Fibroblast of skin of left quadriceps (primary cell): ENCODE data around the gene FAM124B.

Experiments
- DNase-seq, 2 experiments: peaks; one replicate each; pipeline ENCODE4 v3.0.0-alpha.2; 2013; ENCODE audit warnings: low read depth in 2 of 2

FAM124B gene, protein sequence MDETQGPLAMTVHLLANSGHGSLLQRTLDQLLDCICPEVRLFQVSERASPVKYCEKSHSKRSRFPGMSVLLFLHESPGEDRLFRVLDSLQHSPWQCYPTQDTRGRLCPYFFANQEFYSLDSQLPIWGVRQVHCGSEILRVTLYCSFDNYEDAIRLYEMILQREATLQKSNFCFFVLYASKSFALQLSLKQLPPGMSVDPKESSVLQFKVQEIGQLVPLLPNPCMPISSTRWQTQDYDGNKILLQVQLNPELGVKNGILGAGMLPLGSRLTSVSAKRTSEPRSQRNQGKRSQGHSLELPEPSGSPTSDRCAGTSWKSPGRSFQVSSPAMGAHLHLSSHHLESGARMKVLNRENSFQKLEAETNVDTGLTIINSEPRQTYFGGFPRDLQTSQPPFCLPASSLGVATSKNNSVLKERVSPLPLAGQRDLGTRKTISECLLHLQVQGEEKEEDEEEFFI

DNA sequence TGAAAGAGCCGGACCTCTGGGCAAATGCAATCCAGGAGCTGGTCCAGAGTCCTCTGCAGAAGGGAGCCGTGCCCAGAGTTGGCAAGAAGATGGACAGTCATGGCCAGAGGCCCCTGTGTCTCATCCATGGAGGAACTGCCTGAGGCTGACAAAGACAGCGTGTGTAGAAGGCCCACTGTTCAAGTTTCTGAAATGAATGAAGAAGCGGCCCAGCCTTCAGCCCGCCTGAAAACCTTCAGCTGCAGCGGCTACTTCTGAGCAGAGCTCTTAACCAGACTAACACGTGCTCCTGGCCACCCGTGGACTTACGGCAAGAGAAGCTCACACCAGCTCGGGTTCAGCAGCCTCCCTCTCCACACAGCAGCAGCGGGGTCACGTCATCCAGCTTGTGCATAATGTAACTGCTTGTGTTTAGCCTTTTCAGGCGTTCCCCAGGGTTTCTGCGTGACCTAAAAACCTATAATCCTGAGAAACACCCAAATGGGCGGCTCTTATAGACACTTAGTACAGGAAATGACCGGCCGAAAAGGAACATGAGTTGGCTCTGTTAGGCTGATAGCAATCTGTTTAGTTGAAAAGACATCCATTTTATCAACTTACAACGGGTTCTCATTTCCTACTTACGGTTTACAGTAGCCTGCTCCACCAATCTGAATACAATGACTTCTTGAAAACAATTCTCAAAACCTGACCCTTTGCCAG lies at the start of gene FAM124B:
Gene FAM124B (minus strand): TSS at position 467 of the 702 bp plus-strand sequence. CDS start 339 bp downstream, at position 128.
- no peak for DNase-seq

DNA sequence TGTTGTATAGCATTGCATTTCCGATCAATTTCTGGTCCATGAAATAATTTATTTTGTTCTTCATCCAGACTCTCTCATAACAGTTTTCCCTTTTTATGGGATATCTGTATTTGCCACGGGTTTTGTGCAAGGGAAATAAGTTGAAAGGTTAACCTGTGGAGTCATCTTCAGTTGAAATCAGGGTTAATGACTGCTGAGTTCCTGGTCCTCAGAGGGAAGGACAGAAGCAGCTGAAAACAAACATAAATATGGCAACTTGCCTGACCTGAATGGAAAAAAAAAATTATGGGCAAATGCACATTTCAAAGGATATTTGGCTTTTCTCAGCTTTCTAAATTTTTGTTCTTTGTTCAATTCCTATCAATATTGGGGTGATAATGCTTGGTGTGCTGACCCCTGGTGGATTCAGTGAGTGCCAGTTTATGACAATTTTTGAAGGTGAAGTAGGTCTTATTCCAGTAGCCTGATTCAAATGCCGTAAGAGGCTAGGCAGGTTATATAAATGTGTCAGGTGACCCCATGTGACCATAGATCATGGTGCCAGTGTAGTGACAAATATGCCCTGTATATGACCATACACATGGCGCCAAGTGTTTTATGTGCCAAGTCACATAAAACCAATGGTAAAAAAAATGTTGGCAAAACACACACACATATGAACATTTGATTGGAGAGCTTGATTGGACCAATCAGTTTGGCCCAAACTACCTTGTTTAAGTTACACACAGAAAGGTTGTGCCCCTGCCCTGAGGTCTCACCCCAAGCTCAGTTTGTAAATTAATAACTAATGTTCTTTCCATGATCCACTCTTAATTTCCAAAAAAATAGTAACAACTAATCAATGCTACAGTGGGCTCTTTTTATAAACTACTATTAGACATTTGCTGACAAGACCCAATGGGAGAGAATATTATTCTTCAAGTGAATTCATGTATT lies 47.6 kb upstream of the FAM124B start:
- DNase-seq = no peak

DNA sequence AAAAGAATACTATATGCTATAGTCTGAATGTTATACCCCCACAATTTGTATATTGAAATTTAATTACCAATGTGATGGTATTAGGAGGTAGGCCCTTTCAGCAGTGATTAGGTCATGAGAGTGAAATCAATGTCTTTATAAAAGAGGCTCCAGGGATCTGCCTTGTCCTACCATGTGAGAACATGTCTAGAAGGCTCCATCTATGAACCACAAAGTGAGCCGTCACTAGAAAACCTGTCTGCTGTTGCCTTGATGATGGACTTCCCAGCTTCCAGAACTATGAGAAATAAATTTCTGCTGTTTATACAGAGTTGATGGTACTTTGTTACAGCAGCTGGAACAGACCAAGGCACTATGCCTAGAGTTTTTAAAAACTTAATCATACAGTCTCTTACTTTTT lies 46.3 kb upstream of the FAM124B start:
- no peak for DNase-seq

DNA sequence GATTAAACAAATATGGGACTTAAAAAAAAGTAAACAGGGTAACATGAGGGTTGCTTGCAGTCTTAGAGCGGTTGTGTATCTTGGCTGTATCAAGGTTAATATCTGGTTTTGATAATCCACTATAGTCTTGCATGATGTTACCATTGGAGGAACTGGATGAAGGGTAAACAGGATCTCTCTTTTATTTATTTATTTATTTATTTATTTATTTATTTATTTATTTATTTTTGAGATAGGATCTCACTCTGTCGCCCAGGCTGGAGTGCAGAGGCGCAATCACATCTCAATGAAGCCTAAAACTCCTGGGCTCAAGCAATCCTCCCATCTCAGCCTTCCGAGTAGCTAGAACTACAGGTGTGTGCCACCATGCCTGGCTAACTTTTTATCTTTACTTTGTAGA lies 42.9 kb upstream of the FAM124B start:
- no peak for DNase-seq

DNA sequence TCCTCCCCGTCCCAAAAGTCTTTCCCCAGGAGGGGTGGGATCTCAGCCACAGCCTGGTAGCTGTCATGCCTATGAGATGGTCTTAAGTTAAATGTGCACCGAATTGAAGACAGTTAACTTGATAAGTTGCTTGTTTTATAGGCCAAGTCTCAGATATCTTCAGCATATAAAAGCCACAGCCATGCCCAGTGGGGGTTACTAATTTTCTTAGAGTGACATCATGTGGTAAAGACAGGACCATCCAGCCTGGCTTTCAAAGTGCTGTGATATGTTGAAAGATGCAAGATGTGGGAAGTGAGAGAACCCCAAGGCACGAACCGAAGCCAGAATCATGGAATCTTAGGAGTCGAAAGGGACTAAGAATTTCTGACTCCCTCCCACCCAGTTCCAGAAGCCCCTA lies 42.1 kb upstream of the FAM124B start:
- peak; percentile 29 to 41 for DNase-seq

DNA sequence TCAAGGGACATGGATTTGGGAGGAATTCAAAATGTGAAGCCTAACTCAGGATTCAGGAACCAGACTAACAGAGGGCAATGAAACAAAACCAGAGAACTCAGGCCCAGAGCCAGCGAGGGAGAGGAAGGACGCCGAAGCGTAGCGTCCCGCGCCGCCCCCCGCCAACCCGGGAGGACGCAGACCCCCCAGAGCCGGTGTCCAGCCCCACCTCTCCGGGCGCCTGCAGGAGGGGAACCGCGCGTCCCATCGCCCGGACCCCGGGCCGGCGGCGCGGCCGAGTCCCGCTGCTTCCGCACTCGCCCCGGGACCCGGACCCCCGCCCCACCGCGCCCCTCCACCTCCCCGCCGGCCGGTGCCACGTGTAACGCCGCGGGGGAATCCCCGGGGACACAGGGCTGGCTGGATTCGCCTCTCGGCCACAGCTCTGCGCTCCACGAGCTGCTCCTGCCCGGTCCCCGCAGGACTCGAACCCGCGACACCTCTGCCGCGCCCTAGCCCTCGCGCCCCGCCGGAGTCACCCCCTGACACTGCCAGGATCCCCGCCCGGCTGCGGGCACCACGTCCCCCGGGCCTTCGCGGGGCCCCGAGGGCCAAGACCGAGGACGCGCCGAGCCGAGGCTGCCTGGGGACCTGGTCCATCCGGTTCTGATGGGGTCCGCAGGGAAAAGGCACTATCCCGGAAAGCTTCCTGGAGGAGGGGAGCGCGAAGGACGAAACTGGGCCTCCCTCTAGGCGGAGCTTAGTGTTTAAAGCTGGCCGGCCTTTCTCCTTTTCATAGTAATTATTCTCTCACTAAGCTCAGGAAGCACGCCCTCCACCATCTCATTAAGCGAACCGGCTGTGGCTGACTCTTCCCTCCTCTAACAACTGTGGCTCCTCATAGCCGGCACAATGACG lies 40.4 kb upstream of the FAM124B start:
- DNase-seq = no peak

DNA sequence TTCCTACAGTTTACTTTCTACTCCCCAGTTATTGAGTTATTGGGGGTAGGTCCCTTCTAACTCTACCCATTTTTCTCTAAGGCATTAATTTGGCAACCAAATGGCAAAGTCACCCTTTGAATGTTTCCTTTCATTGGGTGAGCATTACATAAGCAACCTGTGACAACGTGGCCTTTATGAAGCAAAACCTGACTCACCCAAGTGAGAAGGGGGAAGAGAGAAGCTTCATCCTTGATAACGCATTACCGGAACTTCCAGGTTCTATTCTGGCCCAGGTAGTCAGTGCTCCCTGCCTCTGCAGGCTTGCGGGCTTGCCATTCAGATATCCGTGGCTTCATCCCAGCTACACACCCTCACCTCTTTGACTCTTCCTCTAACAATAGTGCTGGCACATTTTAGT lies 39.1 kb upstream of the FAM124B start:
- DNase-seq = no peak

DNA sequence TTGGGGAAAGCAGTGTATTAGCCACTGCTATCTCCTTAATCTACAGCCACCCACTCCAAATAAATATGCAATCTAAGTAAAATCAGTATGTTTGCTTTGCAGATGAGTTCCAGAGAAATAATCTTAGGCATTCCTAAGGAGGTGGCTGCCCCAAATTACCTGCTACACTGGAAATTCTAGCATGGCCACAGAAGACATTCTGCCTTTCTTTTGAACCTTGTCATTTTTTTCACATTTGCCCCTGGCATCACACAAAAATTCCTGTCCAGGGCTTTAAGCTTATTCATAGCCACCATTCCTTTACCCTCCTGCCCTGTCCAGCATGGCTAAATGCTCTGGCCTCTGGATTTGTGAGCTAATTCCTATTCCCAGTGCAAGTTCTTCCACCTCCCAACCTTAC lies 36.8 kb upstream of the FAM124B start:
- DNase-seq = no peak

DNA sequence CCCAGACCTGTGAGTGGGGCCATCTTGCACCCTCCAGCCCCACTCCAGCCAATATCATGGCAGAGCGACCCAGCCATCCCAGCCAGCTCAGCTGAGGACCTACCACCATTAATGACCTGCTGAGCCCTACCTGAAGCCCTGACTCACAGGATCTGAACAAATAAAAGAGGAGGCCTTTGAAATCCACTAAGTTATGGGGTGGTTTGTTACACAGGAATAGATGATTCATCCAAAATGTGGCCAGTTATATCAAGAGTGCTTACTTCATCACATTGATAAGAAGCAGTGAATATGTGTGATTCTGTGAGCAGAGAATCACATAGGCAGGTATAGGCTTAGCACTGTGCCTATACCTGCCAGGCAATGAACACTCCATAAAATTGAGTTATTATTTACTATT lies 34.7 kb upstream of the FAM124B start:
- DNase-seq = no peak

DNA sequence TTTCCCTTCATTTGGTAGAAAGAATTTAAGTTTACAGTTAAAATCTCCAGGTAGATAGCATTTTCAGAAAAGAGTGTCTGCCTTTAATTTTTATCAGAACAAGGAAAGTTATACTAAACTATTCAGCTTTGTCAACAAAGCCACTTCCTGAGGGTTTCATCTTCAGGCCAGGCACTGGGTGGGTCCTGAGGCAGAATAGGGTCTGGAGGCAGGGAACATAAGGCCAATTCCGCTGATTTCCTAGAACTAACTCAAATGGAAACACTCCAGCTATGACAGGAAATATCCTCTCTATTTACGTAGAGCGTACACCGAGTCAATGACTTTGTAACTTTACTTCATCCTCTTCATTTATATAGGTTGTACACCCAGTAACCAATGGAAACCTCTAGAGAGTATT lies 32.7 kb upstream of the FAM124B start:
- DNase-seq = no peak

DNA sequence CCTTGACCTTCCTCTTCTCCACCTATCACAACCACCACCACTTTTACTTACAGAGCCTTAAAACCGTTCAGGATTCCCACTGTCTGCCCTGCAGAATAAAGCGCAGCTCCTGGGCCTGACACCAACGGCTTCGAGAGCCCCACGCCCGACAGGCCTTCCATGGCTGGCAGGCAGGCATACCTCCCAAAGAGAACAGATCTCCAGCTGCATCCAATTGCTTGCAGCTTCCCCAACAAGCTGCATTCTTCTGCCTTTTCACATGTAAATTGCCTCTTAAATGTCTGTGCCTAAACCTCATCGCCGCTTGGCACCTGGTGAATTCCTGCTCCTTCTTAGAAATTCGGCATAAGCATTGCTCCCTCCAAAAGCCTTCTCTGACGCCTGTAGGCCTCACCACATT lies 31.5 kb upstream of the FAM124B start:
- DNase-seq = no peak

DNA sequence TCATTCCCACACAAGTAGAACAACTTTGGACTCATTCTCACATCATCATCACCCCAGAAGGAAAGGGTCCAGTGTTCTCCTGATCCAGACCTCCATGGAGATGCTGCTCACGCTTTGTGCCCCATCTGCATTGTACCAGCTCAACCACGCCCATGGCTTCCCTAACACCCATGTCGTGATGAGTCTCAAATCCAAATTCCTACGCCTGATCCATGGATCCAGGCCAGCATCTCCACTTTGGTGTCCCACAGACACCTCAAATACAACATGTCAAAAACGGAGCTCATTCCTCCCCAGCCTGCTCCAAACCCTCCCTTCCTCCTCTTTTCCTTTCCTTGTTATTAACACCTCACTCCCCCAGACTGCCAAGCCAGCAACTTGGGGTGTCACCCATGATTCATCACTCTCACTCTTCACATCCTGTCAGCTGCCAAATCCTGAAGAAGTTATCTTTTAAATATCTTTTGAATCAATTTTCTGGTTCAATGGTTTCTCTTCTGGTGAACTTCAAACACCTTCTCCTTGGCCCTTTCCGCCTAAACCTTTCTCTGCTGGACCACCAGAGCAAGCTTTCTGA lies 30.2 kb upstream of the FAM124B start:
- no peak for DNase-seq

DNA sequence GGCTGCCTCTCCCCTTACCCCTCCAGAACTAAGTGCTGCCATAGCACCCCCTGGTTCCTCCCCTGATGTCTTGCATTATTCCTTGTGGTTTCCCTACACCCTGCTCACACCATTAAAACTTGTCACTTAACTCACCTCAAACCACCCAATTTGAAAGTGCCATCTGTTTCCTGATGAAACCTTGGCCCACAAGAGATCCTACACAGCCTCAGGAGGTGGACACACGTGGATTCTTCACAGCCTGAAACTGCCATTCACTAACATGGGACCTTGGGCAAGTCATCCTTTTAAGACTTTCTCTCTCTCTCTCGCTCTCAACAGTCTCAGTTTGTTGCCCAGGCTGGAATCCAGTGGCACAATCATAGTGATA lies 27.5 kb upstream of the FAM124B start:
- no peak for DNase-seq

DNA sequence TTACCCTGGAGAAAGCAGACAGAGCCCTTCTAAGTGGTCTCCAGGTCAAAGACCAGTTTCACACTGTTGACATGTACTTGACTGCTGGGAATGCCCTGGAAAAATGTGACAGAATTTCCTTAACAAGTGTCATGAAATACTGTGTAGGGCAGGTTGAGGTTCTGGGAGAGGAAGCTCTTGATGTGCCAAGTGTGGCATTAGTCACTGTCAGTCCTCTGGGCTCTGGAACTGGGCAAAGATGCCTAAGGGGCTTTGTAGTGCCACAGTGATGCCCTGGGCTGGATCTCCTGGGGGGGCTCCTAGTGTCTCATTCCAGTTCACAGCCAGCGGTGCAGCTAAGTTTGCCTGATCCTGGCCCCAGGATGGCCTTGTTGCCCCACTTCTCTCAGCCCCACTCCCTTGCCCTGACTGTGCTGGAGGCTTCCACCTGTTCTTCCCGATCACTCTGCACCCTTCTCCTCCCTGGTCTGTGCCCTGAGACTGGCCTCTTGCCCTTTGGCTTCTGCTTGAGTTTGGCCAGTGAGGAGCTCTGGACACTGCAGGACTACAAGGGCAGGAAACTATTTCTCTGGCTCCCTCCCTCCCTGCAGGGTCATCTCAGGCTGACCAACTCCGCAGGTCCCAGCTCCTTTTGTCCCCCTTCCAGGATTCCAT lies 27.0 kb upstream of the FAM124B start:
- DNase-seq = no peak

DNA sequence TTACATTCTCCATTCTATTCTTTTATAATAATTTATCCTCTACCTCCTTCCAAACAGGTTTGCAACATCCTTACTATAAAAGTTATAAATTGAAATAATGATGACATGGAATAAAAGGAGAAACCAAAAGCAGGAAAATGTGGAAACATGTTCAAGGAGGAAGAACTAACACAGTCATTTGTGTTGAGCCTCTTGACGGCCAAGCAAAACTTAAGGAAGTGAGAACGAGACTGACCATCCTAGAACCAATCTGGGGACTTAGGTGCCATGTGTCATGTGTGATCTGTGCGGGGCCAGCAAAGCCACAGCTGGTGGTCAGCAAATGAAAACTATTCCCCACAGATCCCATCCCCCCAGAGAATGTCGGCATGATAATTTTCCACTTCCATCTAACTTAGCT lies 25.6 kb upstream of the FAM124B start:
- no peak for DNase-seq

DNA sequence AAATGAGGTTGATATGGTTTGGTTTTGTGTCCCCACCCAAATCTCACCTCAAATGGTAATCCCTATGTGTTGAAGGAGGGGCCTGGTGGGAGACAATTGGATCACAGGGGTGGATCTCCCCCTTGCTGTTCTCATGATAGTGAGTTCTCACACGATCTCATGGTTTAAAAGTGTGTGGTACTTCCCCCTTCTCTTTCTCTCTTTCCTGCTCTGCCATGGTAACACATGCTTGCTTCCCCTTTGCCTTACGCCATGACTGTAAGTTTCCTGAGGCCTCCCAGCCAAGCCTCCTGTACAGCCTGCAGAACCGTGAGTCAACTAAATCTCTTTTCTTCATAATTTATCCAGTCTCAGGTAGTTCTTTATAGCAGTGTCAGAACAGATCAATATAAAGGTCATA lies 24.7 kb upstream of the FAM124B start:
- DNase-seq = no peak

DNA sequence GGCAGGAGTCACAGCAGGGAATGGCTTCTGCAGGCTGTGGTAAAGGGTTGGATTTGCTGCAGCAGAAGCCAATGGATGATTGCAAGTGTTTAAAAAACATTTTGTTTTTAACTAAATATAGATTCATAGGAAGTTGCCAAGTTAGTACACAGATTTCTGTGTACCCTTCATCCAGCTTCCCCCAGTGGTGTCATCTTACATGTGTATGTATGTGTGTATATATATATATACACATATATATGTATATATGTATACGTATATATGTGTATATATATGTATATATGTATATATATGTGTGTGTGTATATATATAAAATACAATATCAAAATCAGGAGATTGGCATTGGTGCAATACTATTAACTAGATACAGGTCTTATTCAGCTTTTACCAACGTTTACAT lies 19.2 kb upstream of the FAM124B start:
- DNase-seq = no peak

DNA sequence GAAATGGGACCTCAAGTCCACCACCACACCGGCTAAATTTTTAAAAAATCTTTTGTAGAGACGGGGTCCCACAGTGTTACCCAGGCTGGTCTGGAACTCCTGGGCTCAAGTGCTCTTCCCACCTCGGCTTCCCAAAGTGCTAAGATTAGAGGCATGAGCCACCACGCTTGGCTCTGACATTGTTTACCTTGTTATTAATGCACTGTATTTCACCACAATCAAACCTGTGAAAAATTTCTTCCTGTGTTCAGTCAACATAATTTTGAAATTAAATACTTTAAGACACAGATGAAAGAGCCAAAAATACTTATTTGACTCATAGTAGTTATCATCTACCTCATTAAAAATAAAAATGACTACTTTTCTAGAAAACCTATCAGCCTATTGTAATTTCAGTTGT lies 16.0 kb upstream of the FAM124B start:
- DNase-seq = no peak

DNA sequence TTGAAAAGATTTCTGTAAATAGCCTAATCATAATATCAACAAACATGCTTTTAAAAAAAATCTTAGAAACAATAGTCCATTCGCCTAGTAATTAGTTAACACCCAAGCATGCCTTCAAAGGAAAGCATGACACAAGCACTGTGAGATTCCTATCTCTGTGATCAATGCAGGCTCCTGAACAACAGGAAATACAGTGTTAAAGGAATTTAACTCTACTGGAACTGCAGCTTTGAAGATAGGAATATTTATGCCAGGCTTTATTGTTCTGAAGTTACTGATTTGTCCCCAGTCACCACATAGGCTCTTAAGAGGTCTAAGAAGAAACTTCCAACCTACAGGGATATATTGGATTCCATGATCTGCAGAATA lies 15.4 kb upstream of the FAM124B start:
- DNase-seq = no peak

DNA sequence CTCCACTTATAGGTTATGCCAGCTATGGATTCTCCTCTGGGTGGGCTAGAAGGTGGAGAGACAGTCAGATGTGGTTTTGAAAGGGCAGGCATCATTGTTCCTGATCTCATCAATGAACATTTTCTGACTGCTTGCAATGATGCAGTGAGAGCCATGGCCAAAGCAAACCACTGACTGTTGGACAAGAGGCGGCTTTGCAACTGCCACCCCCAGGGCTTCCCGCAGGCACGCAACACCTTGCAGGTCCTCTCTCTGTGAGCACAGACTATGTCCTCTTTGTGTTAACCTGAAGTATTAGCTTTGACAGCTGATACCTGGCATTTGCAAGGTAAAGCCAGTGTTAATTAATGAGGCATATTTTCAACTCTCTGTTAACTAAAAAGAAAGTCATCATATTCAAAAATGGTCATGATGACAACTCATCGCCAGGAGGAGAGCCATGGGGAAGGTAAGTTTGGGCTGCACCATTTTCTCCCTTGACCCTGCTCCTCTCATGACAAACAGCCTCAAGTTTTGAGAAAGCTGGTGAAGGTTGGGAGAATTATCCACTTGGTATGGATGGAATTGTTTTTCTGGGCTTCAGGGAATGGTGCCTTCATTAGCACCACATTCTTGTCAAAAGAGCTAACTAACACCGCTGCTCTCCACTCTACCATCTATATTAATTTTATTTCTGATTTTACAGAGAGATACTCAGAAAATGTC lies 14.9 kb upstream of the FAM124B start:
- DNase-seq = no peak
